Measurements from ENCODE around the gene KRT26. TPM values are rescaled to one million over a fixed set of nuclear protein-coding genes. Genes with fewer than 3 reads are reported as not detected.

KRT26 gene
- total RNA-seq, 1 experiment from 2014 or later: not detected

DNA sequence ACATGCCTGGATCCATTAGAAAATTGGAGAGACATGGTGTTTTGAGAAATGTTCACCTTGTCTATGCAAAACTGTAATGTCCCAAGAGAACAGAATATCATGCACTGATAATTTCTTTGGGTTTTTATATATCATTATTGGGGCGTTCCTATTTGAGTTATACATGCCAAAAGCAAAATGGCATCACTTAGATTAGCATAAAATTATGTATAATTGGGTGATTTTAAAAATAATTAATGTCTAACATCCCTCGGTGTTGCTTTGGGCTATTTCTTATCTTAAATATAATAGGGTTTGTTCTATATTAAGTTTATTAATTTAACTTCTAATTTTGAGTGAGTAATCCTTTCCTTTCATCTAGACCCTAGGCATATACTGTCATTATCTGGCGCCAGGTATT lies 27.9 kb upstream of the KRT26 start, which contains the start of gene KRT28:
Gene KRT28, minus strand, starts transcription at position 101 of the 400 bp plus-strand sequence. Its CDS starts 66 bp downstream, at position 35.
- no peak for DNase-seq (ENCODE audit: low spot score)
- in situ Hi-C loops (cut with HindIII; ENCODE audit: low sequenced_read_pairs): no loop called here

- in situ Hi-C loops (cut with HindIII; ENCODE audit: low sequenced_read_pairs): no loop called here
- DNase-seq (ENCODE audit: low spot score): no peak
Measured at GRCh38 chr17:40796846-40797245, 24.8 kb upstream of the KRT26 start.

- in situ Hi-C loops (cut with HindIII; ENCODE audit: low sequenced_read_pairs): no loop called here
- no peak for DNase-seq (ENCODE audit: low spot score)
Measured at GRCh38 chr17:40795019-40795667, 23.1 kb upstream of the KRT26 start.

DNA sequence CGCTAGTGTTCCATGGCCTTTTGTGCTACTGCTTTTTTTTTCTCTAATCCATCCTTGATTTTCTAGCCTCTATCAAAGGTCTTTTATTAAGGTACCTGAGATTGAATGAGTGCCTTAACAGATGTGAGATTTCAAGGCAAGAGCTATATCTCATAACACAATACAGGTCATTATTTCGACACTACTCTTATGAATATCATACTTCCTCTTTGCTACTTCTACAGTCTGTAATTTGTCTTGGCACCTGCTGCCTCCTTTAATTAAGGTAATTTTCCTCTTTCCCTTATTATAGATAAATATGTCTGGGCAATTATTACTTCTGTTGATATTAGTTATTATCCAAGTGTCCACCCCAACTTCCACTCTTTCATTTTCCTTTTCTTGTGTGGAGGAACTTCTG lies 22.5 kb upstream of the KRT26 start:
- in situ Hi-C loops (cut with HindIII; ENCODE audit: low sequenced_read_pairs): no loop called here
- DNase-seq (ENCODE audit: low spot score): no peak

DNA sequence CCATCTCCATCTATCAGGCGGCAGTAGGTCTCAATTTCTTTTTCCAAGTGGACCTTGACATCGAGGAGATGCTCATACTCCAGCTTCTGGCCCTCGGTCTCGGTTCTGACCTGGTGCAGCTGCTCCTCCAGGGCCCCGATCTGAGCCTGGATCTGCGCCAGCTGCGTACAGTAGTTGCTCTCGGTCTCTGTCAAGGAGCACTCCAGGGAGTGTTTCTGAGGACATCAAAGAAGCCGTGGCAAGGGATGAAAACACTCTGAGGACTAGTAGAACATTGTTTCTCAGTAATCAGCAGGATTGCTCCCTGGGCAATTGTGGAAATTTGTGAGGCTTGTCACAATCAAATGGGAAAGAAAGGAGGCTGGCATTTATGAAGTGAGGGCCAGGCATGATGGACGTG lies 21.8 kb upstream of the KRT26 start:
- in situ Hi-C loops (cut with HindIII; ENCODE audit: low sequenced_read_pairs): no loop called here
- DNase-seq (ENCODE audit: low spot score): no peak

- peak; percentile 49 for DNase-seq (ENCODE audit: low spot score)
- in situ Hi-C loops (cut with HindIII; ENCODE audit: low sequenced_read_pairs): no loop called here
Measured at GRCh38 chr17:40791787-40792436, 19.9 kb upstream of the KRT26 start.

- DNase-seq (ENCODE audit: low spot score): no peak
- in situ Hi-C loops (cut with HindIII; ENCODE audit: low sequenced_read_pairs): no loop called here
Measured at GRCh38 chr17:40791111-40791510, 19.1 kb upstream of the KRT26 start.

- in situ Hi-C loops (cut with HindIII; ENCODE audit: low sequenced_read_pairs): no loop called here
- DNase-seq (ENCODE audit: low spot score): no peak
Measured at GRCh38 chr17:40782450-40782849, 10.4 kb upstream of the KRT26 start, which contains the start of gene KRT27. KRT27 (minus strand) TSS chr17:40782550; CDS start chr17:40782493, 57 bp downstream.

DNA sequence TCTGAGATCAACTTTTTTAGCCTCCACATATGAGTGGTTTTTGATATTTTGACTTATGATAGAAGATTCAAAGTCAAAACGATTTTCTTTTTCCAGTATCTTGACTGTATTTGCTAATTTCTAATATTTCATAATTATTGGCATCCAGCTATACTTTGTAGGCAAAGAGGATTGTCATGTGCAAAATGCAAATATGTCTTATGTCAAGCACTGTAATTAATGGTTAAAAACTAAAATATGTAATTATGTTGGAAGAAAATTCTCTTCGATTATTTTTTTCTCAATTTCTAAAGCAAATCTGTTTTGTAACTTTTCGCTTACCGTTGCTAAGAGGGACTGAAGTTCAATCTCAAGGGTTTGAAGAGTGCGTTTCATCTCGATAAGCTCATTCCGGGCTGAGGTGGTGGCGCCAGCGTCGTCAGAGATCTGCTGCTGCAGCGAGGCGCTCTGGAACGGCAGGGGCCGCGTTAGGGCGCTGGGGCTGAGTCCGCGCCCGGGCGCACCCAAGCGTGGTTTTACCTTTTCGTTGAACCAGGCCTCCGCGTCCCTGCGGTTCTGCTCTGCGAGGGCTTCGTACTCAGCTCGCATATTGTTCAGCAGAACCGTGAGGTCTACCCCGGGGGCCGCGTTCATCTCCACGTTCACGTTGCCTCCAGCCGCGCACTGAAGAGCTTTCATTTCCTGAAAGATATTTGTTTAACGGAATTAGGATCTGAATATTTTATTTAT lies 7.3 kb upstream of the KRT26 start:
- DNase-seq (ENCODE audit: low spot score): no peak
- in situ Hi-C loops (cut with HindIII; ENCODE audit: low sequenced_read_pairs): no loop called here

DNA sequence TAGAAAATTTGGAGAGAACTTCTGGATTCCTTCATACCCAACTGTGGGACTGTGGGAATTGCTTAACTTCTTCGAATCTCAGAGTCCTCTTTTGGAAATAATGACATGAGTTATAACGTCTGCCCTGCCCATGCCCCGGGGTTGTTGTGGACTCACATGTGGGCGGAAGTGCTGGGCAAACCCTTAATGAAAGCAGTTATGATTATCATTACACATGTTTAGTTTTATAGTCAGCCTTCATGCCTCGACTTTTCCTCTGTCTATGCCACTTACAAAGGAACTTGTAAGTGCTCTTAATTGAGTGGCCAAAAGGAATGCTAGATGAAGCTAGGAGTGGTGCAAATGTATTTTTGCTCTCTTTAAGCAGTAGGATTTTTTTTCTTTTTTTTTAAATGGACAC lies 6.5 kb upstream of the KRT26 start:
- DNase-seq (ENCODE audit: low spot score): no peak
- in situ Hi-C loops (cut with HindIII; ENCODE audit: low sequenced_read_pairs): no loop called here

DNA sequence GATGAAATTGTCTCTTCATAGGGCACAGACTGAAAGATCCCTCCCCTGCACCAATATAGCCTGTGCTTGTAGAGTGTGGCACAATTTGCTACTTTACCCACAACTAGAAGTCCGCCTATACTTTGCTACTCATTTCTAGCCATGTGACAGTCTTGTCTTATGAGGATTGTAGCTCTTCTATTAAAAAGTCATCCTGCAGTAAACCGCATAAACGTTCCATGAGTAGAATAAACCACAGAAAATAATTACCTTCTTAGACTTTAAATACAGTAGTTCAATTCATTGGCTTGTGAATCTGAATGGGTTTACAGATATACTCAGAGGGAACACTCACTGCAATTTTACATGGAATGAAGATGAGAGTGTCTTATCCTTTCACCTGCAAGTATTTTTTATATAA lies 6.0 kb upstream of the KRT26 start:
- in situ Hi-C loops (cut with HindIII; ENCODE audit: low sequenced_read_pairs): no loop called here
- no peak for DNase-seq (ENCODE audit: low spot score)

DNA sequence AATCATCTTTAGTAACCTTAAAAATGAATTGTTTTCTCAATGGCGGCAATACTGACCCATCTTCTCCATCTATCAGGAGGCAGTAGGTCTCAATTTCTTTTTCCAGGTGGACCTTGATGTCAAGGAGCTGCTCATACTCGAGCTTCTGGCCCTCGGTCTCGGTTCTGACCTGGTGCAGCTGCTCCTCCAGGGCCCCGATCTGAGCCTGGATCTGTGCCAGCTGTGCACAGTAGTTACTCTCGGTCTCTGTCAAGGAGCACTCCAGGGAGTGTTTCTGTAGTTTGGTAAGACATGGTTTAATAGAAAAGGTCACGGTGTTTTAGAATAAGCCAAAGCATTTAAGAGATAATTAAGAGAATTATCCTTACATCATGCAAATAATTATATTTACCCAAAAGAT lies 5.5 kb upstream of the KRT26 start:
- in situ Hi-C loops (cut with HindIII; ENCODE audit: low sequenced_read_pairs): no loop called here
- DNase-seq (ENCODE audit: low spot score): no peak

DNA sequence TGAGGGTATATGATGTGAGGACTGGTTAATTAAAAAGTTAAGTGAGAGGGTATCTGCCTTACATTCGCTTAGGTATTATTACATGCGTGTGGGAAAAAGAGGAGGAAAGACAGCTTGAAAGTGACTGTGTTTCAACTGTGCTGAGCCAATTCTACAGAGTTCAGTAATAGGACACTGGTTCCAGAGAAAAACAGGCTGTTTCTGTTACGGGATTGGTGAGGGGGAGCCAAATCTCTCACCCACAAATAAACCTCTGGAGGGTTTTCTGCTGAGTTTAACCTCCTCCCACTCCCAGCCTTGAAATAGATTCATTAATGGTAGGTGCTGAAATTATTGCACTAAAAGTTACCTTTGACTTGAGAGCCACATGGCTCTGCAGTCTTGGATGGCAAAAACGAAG lies 3.9 kb upstream of the KRT26 start:
- in situ Hi-C loops (cut with HindIII; ENCODE audit: low sequenced_read_pairs): no loop called here

DNA sequence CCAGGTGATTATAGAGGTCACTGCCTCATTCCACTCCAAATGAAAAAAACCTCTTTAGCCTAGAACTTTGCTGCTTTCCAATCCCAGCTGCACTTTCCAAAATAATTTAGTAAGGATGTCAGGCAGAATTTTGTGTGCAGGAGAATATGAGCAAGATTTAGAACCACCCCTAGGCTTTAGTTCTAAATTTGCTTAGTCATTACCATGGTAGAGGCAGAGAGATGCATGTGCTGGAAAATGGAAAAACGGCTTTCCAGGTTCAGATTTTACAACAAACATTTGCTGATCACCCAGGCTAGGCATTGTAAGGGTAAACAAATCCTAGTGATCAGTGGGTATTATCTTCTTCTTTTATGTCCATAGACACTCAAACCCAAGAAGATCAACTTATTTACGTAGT lies 6.3 kb downstream of the KRT26 start:
- DNase-seq (ENCODE audit: low spot score): no peak
- in situ Hi-C loops (cut with HindIII; ENCODE audit: low sequenced_read_pairs): no loop called here

More for the DNA sequence above, 3.9 kb upstream of the KRT26 start:
- DNase-seq (ENCODE audit: low spot score): no peak

GRCh38 chr17:40763752-40764151 lies 8.2 kb downstream of the KRT26 start:
- in situ Hi-C loops (cut with HindIII; ENCODE audit: low sequenced_read_pairs): no loop called here
- DNase-seq (ENCODE audit: low spot score): no peak

GRCh38 chr17:40760105-40761016 lies 11.6 kb downstream of the KRT26 start:
- no peak for DNase-seq (ENCODE audit: low spot score)
- in situ Hi-C loops (cut with HindIII; ENCODE audit: low sequenced_read_pairs): no loop called here

GRCh38 chr17:40755231-40755630 lies 16.8 kb downstream of the KRT26 start, which contains the start of gene KRT25:
KRT25 (minus strand) TSS chr17:40755331; CDS start chr17:40755271, 60 bp downstream.
- in situ Hi-C loops (cut with HindIII; ENCODE audit: low sequenced_read_pairs): no loop called here
- no peak for DNase-seq (ENCODE audit: low spot score)

- in situ Hi-C loops (cut with HindIII; ENCODE audit: low sequenced_read_pairs): no loop called here
- DNase-seq (ENCODE audit: low spot score): no peak
Measured at GRCh38 chr17:40753804-40754203, 18.2 kb downstream of the KRT26 start.

DNA sequence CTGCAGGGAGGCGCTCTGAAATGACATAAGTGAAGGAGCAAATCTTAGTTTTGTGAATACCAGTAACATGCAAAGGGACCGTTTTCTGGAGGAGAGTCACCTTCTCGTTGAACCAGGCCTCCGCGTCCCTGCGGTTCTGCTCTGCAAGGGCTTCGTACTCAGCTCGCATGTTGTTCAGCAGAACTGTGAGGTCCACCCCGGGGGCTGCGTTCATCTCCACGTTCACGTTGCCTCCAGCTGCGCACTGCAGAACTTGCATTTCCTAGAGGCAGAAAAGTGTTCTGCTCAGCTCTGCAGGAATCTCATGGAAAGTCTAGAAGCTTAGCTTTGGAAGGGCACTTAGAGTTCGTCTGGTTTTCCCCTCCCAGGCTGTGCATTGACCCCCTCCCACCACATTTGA lies 20.9 kb downstream of the KRT26 start:
- in situ Hi-C loops (cut with HindIII; ENCODE audit: low sequenced_read_pairs): no loop called here
- no peak for DNase-seq (ENCODE audit: low spot score)
